GM21528 (cell line): ENCODE results near the gene PARP8.
A peak's percentile ranks its signal among the peaks of the same experiment; 100 is the strongest.
"Not testable (repeated sequence)": the region's sequence is repeated elsewhere in the genome, so short reads cannot be mapped to it uniquely, and the experiment has no call there.

Experiments
- ATAC-seq: cut with Tn5 transposase; IDR thresholded peaks from one replicate; pipeline ENCODE4 v1.9.1; 2021; ENCODE audit warnings: mild to moderate bottlenecking, moderate library complexity; ENCODE audit not compliant: unreplicated experiment, low FRiP score

The PARP8 gene

DNA sequence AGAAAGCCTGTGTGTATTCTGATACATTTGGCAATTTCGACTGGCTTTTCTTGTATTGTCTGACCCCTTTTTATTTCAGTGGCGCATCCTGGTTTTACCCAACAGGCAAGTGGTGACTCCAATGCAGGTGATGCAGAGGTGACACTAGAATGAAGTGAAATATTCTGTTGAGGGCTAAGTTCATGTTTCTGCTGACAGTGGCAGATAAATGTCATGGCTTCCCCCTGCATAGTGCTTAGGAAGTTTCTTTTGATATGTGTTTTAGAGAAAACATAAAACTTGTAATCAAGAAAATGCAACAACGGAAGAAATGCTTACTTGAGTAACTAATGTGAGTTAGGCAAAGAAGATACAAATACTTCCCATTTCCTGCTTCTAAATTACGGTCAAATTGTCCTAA, 13.1 kb downstream of the PARP8 start:
- not testable (repeated sequence) for ATAC-seq

DNA sequence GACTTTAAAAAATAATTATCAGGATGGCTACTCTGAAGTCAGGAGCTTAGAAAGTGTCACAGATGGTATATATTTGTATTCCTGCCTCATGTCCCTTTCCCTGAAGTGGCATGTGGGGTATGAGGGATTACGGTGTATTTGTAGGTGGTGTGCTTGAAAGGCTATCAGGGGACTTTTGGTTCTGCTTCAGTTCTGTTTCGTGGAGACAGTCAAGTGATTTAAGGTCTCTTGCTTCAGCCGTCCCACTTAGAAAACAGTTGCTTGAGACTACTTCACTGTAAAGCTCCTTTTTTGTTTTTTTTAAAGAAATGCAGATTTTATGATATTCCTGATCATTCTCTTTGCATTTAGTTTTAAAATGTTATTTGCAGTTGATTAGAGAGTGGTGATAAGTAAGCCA, 18.3 kb downstream of the PARP8 start:
- ATAC-seq, result no peak

DNA sequence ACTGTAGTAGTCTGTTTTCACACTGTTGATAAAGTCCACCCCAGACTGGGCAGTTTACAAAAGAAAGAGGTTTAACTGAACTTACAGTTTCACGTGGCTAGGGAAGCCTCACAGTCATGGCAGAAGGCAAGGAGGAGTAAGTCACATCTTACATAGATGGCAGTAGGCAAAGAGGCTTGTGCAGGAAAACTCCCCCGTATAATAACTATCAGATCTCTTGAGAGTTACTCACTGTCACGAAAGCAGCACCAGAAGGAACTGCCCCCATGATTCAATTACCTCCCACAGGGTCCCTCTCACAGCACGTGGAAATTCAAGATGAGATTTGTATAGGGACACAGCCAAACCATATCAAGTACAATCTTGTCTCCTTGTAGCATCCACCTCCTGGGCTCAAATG, 21.1 kb downstream of the PARP8 start:
- ATAC-seq, result no peak

DNA sequence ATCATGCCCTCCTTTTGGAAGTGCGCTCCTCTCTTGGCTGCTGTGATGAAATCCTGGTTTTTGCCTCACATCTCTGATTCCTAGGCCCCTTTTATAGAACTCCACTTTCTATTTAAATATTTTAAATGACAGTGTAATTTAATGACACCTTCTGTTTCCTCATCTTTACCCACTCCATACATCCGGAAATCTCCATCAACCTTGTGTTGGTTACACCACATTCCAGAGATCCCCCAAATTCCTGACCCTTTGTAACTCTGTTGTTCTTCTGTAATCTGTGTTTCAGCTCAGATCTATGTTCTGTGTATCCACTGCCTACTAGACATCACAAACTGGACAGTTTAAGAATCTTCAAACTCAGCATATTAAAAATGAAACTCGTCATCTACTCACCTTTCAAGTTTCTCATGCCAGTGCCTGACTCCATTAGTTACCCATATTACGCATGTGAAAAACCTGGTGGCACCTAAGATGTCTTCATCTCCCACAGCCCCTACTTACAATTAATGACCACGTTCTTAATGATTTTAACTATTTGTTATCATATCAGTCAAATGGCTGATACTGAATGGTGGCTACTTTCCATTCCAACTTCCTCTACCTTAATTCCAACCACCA, 25.1 kb downstream of the PARP8 start:
- no peak for ATAC-seq

DNA sequence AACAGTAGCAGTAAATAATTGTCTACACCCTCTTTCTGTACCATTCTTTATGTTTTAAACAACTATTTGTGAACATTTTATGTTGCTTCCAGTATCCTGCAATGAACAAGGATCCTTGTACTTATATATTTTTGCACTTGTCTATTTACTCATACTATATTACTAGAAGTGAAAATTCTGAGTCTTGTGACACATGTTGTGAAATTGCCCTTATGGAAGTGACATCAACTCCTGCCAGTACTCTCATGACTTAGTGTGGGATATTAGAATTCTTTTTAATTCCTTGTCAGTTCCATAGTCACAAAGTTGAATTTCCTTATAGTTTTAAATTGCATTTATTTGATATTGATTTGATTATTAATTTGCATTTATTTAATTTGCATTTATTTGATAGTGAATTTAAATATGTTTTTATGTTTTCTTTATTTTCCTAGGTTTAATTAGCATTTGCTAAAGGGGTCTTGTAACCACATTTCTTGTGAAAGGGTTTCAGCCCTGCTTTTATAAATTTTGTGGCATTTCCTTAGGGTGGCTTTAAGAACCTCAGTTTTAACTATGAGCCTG, 27.7 kb downstream of the PARP8 start:
- ATAC-seq, result no peak

DNA sequence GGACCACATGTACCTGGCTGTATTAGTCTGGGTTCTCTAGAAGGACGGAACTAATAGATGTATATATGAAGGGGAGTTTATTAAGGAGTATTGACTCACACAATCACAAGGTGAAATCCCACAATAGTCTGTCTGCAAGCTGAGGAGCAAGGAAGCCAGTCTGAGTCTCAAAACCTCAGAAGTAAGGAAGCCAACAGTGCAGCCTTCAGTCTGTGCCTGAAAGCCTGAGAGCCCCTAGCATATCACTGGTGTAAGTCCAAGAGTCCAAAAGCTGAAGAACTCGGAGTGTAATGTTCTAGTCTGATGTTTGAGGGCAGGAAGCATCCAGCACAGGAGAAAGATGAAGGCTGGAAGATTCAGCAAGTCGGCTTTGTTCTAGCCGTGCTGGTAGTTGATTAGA, 28.2 kb downstream of the PARP8 start:
- ATAC-seq, result not testable (repeated sequence)

DNA sequence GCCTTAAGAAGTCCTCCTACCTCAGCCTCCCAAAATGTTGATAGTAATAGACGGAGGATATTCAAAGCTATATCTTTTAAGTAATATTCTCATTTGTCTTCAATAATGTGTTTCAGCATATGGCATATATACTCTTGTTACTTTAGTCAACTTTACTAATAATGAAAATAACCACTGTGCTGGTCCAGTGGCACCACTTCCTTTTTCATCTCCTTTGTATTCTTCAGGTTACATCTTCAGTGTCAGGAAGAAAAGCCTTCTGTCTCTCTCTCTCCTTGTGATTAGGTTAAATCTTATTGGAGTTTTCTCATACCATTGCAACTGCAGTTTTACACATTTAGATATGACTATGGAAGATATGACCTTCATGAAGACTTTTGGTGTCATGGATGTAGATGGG, 31.3 kb downstream of the PARP8 start:
- peak; percentile 75 for ATAC-seq

DNA sequence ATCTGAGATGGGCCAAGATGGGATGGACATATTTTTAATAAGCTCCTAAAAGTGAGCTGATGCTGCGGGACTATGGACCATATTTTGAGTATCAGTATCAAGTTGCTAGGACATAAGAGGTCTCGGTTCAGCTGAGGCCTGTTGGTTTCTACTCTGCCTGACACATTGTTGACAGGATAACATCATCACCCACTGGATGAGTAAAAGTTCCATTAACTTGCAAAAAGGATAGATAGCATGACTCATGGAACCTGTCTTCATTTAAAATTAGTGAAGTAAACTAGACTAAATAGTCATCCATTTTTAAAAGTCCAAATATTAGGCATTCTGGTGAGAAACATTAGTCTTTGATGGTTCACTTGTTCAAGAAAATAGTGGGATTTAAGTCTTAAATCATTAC, 33.3 kb downstream of the PARP8 start:
- ATAC-seq, result no peak

DNA sequence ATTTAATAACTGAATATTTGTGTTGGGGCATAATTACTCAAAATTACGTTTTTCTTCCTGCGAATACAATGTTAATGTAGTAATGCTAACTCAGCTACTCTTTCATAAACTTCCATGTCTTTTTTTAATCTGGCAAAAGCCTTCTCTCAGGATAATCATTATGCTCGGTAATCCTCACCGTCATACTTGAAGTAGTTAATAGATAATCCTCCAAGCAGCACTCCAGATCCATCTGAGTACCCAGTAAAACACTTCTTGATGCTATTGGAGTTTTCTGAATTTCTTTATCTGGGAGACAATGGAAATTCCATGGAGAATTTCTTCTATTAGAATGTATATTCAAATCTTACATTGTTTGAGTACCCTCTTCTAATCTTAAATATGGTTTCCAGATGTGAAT, 34.3 kb downstream of the PARP8 start:
- ATAC-seq, result no peak

DNA sequence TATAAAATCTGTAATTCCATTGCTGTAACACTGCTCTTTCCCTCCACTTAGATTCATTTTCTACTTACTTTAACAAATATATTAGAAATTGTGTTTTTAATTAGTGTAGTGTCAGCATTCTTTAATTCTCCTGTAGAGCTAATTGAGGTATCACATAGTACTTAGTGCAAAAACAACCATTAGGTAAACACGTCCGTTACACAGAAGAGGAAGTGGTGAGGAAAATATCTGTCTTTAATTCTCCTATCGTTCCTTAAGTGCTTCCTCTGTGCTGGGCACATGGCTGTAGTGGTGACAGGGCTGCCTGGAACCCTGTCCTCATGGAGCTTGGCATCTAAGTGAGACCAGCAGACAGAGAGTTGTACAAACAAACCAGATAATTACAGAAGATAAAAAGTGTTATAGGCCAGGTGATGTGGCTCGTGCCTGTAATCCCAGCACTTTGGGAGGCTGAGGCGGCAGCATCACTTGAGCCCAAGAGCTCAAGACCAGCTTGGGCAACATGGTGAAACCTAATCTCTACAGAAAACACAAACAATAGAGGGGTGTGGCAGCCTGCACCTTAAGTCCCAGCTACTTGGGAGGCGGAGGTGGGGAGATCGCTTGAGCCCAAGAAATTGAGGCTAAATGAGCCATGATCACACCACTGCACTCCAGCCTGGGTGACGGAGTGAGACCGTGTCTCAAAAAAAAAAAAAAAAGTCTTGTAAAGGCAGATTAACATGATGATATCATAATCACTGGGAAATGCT, 36.4 kb downstream of the PARP8 start:
- ATAC-seq, result no peak

DNA sequence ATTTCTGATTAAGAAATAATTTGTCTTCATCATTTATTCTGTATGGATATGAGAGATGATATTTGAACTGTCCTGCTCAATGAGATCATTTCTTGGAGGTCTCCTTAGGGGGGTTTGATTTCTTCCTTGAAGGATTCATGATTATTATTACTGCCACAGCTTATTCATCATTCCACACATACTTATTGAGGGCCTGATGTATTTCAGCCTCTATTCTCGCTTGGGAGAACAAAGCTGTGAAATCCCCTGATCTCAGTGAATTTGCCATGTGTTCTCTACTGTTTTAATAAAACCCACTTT, 36.9 kb downstream of the PARP8 start:
- no peak for ATAC-seq

DNA sequence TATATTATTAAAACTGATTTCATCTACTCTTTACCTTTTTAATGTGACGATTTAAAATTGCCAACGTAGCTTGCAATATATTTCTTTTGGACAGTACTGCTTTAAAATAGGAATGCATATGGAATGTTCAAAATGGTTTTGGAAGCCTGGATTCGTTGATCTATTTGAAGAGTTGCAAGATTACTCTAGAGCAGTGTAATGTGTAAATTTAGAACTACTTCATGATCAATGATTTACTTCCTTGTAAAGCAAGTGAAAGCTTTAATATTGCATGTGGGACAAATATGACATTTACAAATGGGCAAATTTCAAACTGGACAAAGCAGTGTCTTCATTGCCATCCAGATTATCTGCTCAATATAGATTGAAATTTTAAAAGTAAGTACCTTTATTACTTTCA, 38.3 kb downstream of the PARP8 start:
- no peak for ATAC-seq

DNA sequence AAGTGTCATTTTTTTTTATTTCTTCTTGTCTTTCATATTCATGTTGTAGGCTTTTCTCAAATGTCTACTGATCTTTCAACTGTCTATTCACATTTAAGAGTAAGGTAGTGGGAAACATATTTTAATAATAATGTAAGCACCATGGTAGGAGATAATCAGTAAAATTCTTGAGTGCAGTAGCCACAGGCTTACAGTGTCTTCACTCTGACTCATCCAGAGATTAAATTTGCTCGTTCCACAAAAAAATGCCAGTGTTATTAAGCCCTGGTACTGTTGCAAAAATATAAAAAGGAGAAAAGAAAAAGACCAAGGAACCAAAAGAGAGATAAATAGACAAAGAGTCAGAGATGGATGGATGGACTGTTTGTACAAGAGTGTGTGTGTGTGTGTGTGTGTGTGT, 43.0 kb downstream of the PARP8 start:
- no peak for ATAC-seq

DNA sequence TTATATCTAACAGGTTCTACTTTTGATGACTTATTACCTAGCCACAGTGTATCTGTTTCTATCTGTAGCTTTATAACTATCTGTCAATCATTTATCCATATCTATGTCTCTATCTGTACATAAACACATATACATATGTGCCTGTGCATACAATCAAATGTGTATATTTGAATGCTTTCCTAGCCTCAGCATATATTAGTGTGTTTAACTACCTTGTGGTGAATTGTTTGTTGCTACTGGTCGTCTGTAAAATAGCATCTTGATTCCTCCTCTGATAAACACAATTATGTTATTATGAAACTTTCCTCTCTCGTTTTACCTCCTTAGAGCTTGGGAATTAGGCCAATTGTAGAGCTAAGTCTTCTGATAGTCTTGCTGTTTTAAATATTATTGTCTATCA, 44.4 kb downstream of the PARP8 start:
- peak; percentile 25 for ATAC-seq

DNA sequence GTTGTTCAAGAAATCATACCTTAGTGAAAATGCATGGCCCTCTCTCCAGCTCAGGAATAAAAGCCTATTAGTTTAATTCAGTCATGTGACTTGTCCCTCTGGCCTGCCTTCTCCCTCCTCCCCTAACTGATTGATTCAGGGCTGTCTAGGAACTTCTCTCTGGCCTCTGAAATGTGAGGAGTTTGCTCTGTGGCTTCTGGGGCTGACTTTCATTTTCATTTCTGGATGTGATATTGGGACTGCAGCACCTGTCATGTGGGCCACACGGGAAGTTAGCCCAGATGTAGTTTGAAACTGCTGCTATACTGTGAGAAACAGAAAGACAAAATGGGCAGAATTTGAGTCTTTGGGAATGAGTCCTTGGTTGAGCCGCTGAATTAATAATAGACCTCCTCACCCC, 44.8 kb downstream of the PARP8 start:
- ATAC-seq, result peak; percentile 97

DNA sequence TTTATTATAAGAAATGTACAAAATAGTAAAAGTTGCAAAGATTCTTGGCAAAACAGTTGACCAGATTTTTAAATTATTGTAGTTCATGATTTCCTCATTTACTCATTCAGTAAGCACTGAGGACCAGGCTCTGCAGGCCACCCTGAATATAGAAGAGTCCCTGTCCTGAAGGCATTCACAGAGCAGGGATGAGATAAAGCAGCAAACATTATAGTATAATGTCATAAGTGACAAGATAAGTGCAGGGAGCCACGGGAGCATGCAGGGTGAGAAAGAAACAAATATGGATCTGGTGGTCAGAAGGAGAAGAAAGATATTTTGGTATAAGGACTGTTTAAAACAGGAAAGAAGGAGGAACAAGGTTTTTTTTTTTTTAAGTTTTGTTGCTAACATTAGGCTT, 46.0 kb downstream of the PARP8 start:
- no peak for ATAC-seq

DNA sequence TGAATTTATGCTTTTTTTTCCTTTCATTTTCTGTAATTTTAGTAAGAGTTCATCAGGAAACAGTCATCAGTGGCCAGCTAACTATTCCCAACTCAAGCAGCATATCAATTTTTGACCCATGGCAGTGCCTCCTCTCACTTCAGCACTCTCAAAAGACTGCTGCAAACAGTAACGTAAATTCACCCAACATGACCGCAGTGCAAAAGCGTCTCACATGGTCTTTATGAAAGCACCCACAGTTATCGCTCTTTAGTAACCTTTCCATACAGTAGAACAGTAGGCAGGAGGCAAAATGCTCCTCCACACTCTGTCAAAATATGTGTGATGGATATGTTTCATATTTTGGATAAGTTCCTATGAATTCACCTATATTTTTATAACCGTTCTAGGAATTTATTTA, 48.6 kb downstream of the PARP8 start:
- ATAC-seq, result no peak

DNA sequence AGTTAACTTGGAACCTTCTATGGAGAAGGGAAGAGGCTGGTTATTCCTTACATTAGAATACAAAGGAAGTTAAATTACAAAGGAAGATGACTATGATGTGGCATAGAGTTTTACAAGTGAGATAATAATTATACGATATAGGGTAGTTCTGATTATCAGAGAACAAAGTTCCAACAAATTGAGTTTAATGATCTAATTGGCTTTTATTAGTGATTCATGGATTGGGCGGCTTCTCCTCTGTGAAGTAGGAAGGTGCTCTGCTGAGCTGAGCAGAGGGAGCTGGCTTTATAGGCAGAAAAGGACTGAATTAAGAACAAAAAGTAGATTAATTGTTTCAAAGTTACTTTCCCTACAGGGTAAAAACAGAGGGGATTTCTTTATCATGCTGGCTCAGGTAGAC, 49.7 kb downstream of the PARP8 start:
- no peak for ATAC-seq

DNA sequence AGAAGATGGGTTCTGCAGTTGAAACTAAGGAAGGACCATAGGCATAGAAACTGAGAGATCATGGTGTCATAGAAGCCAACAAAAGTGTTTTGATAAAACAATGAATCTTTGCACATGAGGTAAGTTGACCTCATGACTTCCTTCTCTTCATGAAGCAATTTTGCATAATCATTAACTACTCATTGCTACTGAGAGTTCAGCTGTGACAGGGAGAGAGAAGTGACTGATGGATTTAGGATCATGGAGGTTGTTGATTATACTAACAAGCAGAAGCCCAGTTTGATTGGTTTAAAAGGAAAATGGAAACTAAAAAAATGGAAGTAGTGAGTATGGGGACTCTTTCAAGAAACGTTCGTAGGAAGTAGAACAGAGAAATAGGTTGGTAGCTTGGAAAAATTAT, 51.2 kb downstream of the PARP8 start:
- peak; percentile 61 for ATAC-seq

DNA sequence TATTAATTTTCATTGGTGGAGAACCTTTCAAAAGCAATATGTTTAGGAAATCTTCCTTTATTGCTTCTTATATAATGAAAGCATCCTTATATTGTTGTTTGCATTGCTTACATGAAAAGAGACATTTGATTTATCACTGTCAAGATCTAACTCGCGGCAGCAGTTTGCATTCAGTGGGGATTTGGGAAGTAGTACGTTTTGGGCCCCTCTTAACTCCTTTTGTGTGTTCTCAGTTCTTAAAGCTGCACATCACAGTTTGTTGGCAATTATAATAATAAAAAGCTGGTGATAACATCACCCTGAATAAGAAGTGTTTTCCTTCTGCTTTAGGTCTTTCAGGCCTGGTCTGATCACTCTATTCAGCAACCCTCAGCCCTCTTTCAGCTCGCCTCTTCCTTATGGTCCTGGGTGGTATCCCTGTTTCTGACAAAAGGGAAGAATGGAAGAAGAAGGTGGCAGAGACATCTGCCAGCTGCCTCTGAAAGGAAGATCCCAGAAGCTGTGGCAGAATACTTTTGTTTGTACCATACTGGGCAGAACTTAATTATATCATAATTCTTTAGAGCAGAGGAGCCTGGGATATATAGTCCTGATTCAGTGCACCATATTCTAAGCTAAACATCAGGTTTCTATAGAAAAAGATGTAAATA, 53.7 kb downstream of the PARP8 start:
- no peak for ATAC-seq

DNA sequence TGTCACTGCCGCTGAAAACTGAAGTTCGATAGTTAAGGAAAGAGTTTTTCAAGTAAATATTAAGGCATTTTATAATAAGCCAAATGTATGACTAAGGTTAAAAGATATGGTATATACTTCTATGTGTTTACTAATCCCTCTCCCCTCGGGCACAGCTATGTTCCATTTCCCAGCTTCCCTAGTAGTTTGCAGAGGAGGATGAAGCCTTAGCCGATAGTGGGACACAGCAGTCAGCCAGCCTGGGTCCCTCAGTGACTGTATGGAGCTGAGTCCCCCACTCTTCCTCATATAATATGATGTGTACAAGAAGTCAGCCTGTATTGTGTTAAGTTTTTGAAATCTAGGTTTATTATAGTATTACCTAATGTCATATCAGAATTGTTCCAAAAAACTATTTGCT, 55.8 kb downstream of the PARP8 start:
- ATAC-seq, result no peak

DNA sequence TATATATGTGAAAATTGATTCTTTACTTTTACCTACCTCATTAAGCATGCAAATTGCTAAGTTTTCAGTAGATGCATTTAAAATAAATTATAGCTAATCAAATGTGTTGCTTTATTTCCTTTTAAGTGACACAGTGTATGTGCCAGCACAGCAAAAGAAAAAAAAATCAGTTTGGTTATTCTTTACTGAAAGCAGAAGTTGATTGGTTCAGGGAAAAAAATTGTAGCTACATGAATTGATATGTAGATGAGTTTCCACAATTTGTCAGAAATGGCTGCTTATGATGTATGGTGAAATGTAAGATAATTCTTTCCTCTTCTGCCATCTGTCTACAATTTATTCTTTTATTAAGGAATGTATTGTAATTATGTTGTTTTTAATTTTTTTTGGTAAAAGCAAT, 57.8 kb downstream of the PARP8 start:
- ATAC-seq, result no peak
